Activated T-cell treated with anti-CD3 and anti-CD28 coated beads, Interleukin-2, amount 50 U/mL, for 24 hours (primary cell): ENCODE results near the gene NVL.

Source experiments
- DNase-seq: peaks from one replicate; pipeline ENCODE4 v3.0.0-alpha.2; 2020
- H3K27ac Mint-ChIP-seq: 2 replicates; pipeline ENCODE4 v1.8.0; 2020; ENCODE audit warnings: mild to moderate bottlenecking, mixed read lengths
- H3K27me3 Mint-ChIP-seq: 2 replicates; pipeline ENCODE4 v1.8.0; 2020; ENCODE audit warnings: mixed read lengths
- H3K36me3 Mint-ChIP-seq: 2 replicates; pipeline ENCODE4 v1.8.0; 2020; ENCODE audit warnings: low read depth, mixed read lengths
- H3K4me1 Mint-ChIP-seq: 2 replicates; pipeline ENCODE4 v1.8.0; 2020; ENCODE audit warnings: low read depth, mixed read lengths
- H3K4me3 Mint-ChIP-seq: 2 replicates; pipeline ENCODE4 v1.8.0; 2020; ENCODE audit warnings: mild to moderate bottlenecking, moderate library complexity, mixed read lengths
- H3K9me3 Mint-ChIP-seq: 2 replicates; pipeline ENCODE4 v1.8.0; 2020; ENCODE audit warnings: mixed read lengths

The NVL gene

GRCh38 chr1:224189561-224189960 lies 140.4 kb downstream of the NVL start:
- no peaks in the 10 kb centered on the region for H3K27me3 Mint-ChIP-seq
- no peak for DNase-seq
- no peak overlapping the region for H3K4me3 Mint-ChIP-seq
- H3K9me3 Mint-ChIP-seq = no peaks in the 10 kb centered on the region
- H3K4me1 Mint-ChIP-seq = peaks cover 61% of the 10 kb centered on the region
- peaks cover 80% of the 10 kb centered on the region for H3K36me3 Mint-ChIP-seq
- peak overlapping the region; percentile 57 for H3K27ac Mint-ChIP-seq

- H3K36me3 Mint-ChIP-seq = peaks cover 77% of the 10 kb centered on the region
- no peaks in the 10 kb centered on the region for H3K9me3 Mint-ChIP-seq
- H3K27ac Mint-ChIP-seq = peak overlapping the region; percentile 82
- peak overlapping the region; percentile 49 for H3K4me3 Mint-ChIP-seq
- H3K4me1 Mint-ChIP-seq = peaks cover 64% of the 10 kb centered on the region
- no peaks in the 10 kb centered on the region for H3K27me3 Mint-ChIP-seq
- no peak for DNase-seq
Measured at GRCh38 chr1:224188286-224188685, 141.7 kb downstream of the NVL start.

GRCh38 chr1:224185208-224185607 lies 144.8 kb downstream of the NVL start:
- Mint-ChIP-seq H3K27ac (peak overlapping the region; percentile 86), H3K4me1 (peaks cover 65% of the 10 kb centered on the region), H3K27me3 (peaks cover 4% of the 10 kb centered on the region), H3K4me3 (peak overlapping the region; percentile 87), H3K9me3 (no peaks in the 10 kb centered on the region), H3K36me3 (peaks cover 52% of the 10 kb centered on the region)
- DNase-seq = peak; percentile 28

GRCh38 chr1:224183591-224184312 lies 146.2 kb downstream of the NVL start:
- DNase-seq = peak; percentile 82
- Mint-ChIP-seq H3K36me3 (peaks cover 42% of the 10 kb centered on the region), H3K27ac (peak overlapping the region; percentile 92), H3K4me1 (peaks cover 53% of the 10 kb centered on the region), H3K27me3 (peaks cover 4% of the 10 kb centered on the region), H3K9me3 (no peaks in the 10 kb centered on the region), H3K4me3 (peak overlapping the region; percentile 87)

GRCh38 chr1:224182866-224183590 lies 146.9 kb downstream of the NVL start, which contains the start of gene DEGS1:
DEGS1 (plus strand) TSS chr1:224183240; CDS start chr1:224183337, 97 bp downstream.
- no peaks in the 10 kb centered on the region for H3K9me3 Mint-ChIP-seq
- peaks cover 47% of the 10 kb centered on the region for H3K4me1 Mint-ChIP-seq
- peaks cover 36% of the 10 kb centered on the region for H3K36me3 Mint-ChIP-seq
- H3K4me3 Mint-ChIP-seq = peak within 1 kb of the TSS; percentile 87
- H3K27ac Mint-ChIP-seq = peak within 1 kb of the TSS; percentile 95
- peak; percentile 89 for DNase-seq
- peaks cover 4% of the 10 kb centered on the region for H3K27me3 Mint-ChIP-seq

GRCh38 chr1:224182057-224182865 lies 147.7 kb downstream of the NVL start:
- Mint-ChIP-seq H3K4me1 (peaks cover 42% of the 10 kb centered on the region), H3K27me3 (peaks cover 4% of the 10 kb centered on the region), H3K4me3 (peak overlapping the region; percentile 85), H3K27ac (peak overlapping the region; percentile 95), H3K36me3 (peaks cover 31% of the 10 kb centered on the region), H3K9me3 (no peaks in the 10 kb centered on the region)
- peak; percentile 63 for DNase-seq

- Mint-ChIP-seq H3K4me3 (peak overlapping the region; percentile 85), H3K27me3 (peaks cover 4% of the 10 kb centered on the region), H3K9me3 (no peaks in the 10 kb centered on the region), H3K27ac (no peak overlapping the region), H3K36me3 (peaks cover 24% of the 10 kb centered on the region), H3K4me1 (peaks cover 36% of the 10 kb centered on the region)
- DNase-seq = no peak
Measured at GRCh38 chr1:224181453-224181810, 148.5 kb downstream of the NVL start.

- H3K4me3 Mint-ChIP-seq = no peak overlapping the region
- peaks cover 32% of the 10 kb centered on the region for H3K4me1 Mint-ChIP-seq
- H3K36me3 Mint-ChIP-seq = peaks cover 19% of the 10 kb centered on the region
- peaks cover 4% of the 10 kb centered on the region for H3K27me3 Mint-ChIP-seq
- H3K27ac Mint-ChIP-seq = no peak overlapping the region
- H3K9me3 Mint-ChIP-seq = no peaks in the 10 kb centered on the region
- peak; percentile 24 for DNase-seq
Measured at GRCh38 chr1:224180783-224181452, 149.1 kb downstream of the NVL start.

GRCh38 chr1:224178894-224179293 lies 151.1 kb downstream of the NVL start:
- Mint-ChIP-seq H3K4me1 (peaks cover 16% of the 10 kb centered on the region), H3K27ac (no peak overlapping the region), H3K4me3 (no peak overlapping the region), H3K27me3 (peaks cover 4% of the 10 kb centered on the region), H3K36me3 (peaks cover under 1% of the 10 kb centered on the region), H3K9me3 (no peaks in the 10 kb centered on the region)
- DNase-seq = no peak

GRCh38 chr1:224177356-224177999 lies 152.5 kb downstream of the NVL start:
- no peak for DNase-seq
- H3K4me1 Mint-ChIP-seq = peaks cover 13% of the 10 kb centered on the region
- H3K27me3 Mint-ChIP-seq = peaks cover 4% of the 10 kb centered on the region
- no peak overlapping the region for H3K4me3 Mint-ChIP-seq
- H3K9me3 Mint-ChIP-seq = no peaks in the 10 kb centered on the region
- H3K27ac Mint-ChIP-seq = no peak overlapping the region
- H3K36me3 Mint-ChIP-seq = no peaks in the 10 kb centered on the region
